PC-3 (cell line): ENCODE results near the gene KIF7. TPM values are rescaled to one million over a fixed set of nuclear protein-coding genes. Genes with fewer than 3 reads are reported as not detected.
"Not testable (repeated sequence)": the region's sequence is repeated elsewhere in the genome, so short reads cannot be mapped to it uniquely, and the experiment has no call there.

Source experiments
- ATAC-seq: fragments of 200-7000 bp; cut with Tn5 transposase; 2 replicates; pipeline ENCODE4 v1.9.1; 2020; ENCODE audit warnings: mild to moderate bottlenecking, moderate library complexity
- BruUV-seq: library from RNA; stranded (reverse); fragments of 400-500 nt; replicated peaks from 2 replicates; lab custom pipeline; 2021; lab: Mats Ljungman, UMichigan
- CTCF ChIA-PET: fragments of 300-600 bp; sonication (Branson Sonifier 250); formaldehyde crosslinking; loops from one replicate; lab custom pipeline; 2022; ENCODE audit warnings: antibody characterized with exemption; lab: Charles Lee
- POLR2A ChIA-PET: fragments of 300-600 bp; sonication (Branson Sonifier 250); formaldehyde crosslinking; loops from one replicate; lab custom pipeline; 2022; ENCODE audit warnings: antibody characterized with exemption; ENCODE audit not compliant: unreplicated experiment; lab: Charles Lee
- DNase-seq: peaks from one replicate; pipeline ENCODE4 v3.0.0-alpha.2; 2015
- H2AFZ ChIP-seq: fragments of 300-600 bp; sonication (generic); 2 replicates; pipeline ENCODE4 v1.6.0; 2016; ENCODE audit warnings: antibody characterized with exemption, low read length
- H3F3A ChIP-seq: fragments of 300-600 bp; sonication (generic); one replicate; pipeline ENCODE4 v1.6.0; 2017; ENCODE audit warnings: antibody characterized with exemption, low read length, control low read depth, mild to moderate bottlenecking; ENCODE audit not compliant: unreplicated experiment
- H3K27ac ChIP-seq: fragments of 300-600 bp; sonication (generic); 2 replicates; pipeline ENCODE4 v1.5.1; 2016; ENCODE audit warnings: mild to moderate bottlenecking, low read length
- H3K27me3 ChIP-seq: fragments of 300-600 bp; sonication (generic); 2 replicates; pipeline ENCODE4 v1.6.1; 2016; ENCODE audit warnings: low read length, mixed read lengths
- H3K36me3 ChIP-seq: fragments of 300-600 bp; sonication (generic); 2 replicates; pipeline ENCODE4 v1.6.1; 2016; ENCODE audit warnings: low read depth, mixed run types, low read length, mixed read lengths
- H3K4me1 ChIP-seq: fragments of 300-600 bp; sonication (generic); 2 replicates; pipeline ENCODE4 v1.5.1; 2016; ENCODE audit warnings: low read length; ENCODE audit not compliant: insufficient read depth
- H3K4me2 ChIP-seq: fragments of 300-600 bp; sonication (generic); 2 replicates; pipeline ENCODE4 v1.6.0; 2016; ENCODE audit warnings: low read length
- H3K4me3 ChIP-seq: fragments of 300-600 bp; sonication (generic); 2 replicates; pipeline ENCODE4 v1.5.1; 2016; ENCODE audit warnings: mild to moderate bottlenecking, low read length, mixed read lengths
- H3K79me2 ChIP-seq: fragments of 300-600 bp; sonication (generic); 2 replicates; pipeline ENCODE4 v1.6.1; 2017; ENCODE audit warnings: low read length, mixed read lengths
- H3K9ac ChIP-seq: fragments of 300-600 bp; sonication (generic); 2 replicates; pipeline ENCODE4 v1.6.0; 2016; ENCODE audit warnings: mild to moderate bottlenecking, low read length
- H3K9me2 ChIP-seq: fragments of 300-600 bp; sonication (generic); replicated peaks from 2 replicates; pipeline ENCODE4 v1.6.1; 2016; ENCODE audit warnings: mixed run types, low read length, mixed read lengths
- H3K9me3 ChIP-seq: fragments of 300-600 bp; sonication (generic); 2 replicates; pipeline ENCODE4 v1.6.1; 2016; ENCODE audit warnings: low read length, mixed read lengths
- H4K20me1 ChIP-seq: fragments of 300-600 bp; sonication (generic); 2 replicates; pipeline ENCODE4 v1.6.1; 2016; ENCODE audit warnings: low read length, mixed read lengths
- EZH2 ChIP-seq: fragments of 300-600 bp; sonication (generic); IDR thresholded peaks from one replicate; pipeline ENCODE4 v1.6.1; 2017; ENCODE audit warnings: antibody characterized with exemption, mild to moderate bottlenecking, low read length; ENCODE audit not compliant: unreplicated experiment
- EZH2phosphoT487 ChIP-seq: fragments of 300-600 bp; sonication (generic); IDR thresholded peaks from 2 replicates; pipeline ENCODE4 v1.6.1; 2018; ENCODE audit warnings: mild to moderate bottlenecking, antibody characterized with exemption, low read length, borderline replicate concordance
- intact Hi-C: fragments of 100-400 bp; cut with micrococcal nuclease; formaldehyde crosslinking; loops from 2 replicates; pipeline ENCODE4 v1.9.0; 2023
- total RNA-seq: library from RNA; depleted of rRNA; stranded (reverse); fragments of >200 nt; gene quantifications from 2 replicates; pipeline ENCODE4 v1.2.3, GENCODE V29; 2014
- TF ChIP-seq, protein P1 (sequence below): fragments of 300-600 bp; sonication (generic); conservative IDR thresholded peaks from 2 replicates; pipeline ENCODE4 v1.5.1; 2017; ENCODE audit warnings: antibody characterized with exemption, low read depth, mild to moderate bottlenecking, low read length

Gene KIF7
- total RNA-seq, 1 experiment from 2014 or later, result 18.8 TPM

DNA sequence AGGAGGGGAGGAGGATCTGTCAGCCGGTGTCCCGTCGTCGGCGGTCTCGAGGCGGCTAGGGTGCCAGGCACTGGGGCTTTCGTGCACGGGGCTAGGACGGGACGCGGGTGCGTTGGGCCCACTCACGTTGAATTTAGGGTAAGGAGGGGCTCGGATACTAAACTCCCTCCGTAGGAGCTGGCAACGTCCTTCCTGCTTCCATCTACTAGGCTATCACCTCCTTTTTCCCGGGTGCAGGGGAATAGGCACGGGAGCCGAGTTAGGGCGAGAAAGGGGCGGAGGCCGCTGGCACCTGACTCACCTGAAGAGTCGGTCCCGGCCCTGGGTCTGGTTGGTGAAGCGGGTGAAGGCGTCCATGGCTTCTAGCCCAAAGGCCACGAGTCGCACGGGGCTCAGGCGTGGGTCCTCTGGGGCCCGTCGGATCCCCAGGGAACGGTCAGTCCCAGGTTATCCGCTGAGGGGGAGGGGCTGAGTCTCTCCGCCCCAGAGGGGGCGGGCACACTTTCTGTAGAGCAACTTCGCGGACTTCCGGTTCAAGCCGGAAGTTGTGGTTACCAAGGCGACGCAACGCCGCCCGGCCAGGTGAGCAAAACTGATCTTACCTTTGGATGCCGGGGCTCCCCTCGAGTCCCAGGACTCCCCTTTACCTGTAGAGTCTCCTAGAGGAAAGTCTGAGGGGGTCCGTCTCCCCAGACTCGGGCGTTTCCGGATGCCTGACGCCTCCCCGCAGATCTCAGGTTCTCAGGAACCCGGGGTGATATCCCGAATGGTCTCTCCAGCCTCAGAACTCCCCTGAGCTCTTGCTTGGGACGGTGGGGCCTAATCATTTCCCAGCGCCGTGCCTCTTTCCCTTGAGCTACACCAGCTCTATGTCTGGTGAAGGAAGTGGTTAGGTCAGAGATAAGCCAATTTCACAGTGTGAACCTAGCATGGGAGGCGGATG lies 35.3 kb upstream of the KIF7 start, which contains the start of the genes PEX11A and WDR93:
TSS of gene PEX11A (minus strand) at position 479 of the 943 bp plus-strand sequence. CDS start at position 357, 122 bp downstream.
TSS of gene WDR93 (plus strand) at position 536 of the 943 bp plus-strand sequence. CDS start 10,936 bp downstream, outside the sequence.
- intact Hi-C loops, result no loop called here
- no peaks in the 10 kb centered on the region for H4K20me1 ChIP-seq
- H3K36me3 ChIP-seq, result no peaks in the 10 kb centered on the region
- peak; percentile 94 for ATAC-seq
- TF ChIP-seq, protein P1, sequence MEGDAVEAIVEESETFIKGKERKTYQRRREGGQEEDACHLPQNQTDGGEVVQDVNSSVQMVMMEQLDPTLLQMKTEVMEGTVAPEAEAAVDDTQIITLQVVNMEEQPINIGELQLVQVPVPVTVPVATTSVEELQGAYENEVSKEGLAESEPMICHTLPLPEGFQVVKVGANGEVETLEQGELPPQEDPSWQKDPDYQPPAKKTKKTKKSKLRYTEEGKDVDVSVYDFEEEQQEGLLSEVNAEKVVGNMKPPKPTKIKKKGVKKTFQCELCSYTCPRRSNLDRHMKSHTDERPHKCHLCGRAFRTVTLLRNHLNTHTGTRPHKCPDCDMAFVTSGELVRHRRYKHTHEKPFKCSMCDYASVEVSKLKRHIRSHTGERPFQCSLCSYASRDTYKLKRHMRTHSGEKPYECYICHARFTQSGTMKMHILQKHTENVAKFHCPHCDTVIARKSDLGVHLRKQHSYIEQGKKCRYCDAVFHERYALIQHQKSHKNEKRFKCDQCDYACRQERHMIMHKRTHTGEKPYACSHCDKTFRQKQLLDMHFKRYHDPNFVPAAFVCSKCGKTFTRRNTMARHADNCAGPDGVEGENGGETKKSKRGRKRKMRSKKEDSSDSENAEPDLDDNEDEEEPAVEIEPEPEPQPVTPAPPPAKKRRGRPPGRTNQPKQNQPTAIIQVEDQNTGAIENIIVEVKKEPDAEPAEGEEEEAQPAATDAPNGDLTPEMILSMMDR, result no peak
- TF ChIP-seq EZH2phosphoT487 (no peak), EZH2 (no peak)
- BruUV-seq, result TSS peak; percentile 83
- H3K9ac ChIP-seq, result peak within 1 kb of the TSS; percentile 70
- CTCF ChIA-PET, result interaction anchor here (0.6 kb wide), 1 partner anchor 222 kb away, joined by 3 read pairs; the partner anchor contains the start of gene ARPIN
- peak within 1 kb of the TSS; percentile 91 for H3K4me2 ChIP-seq
- H3K9me3 ChIP-seq, result no peaks in the 10 kb centered on the region
- no peaks in the 10 kb centered on the region for H3K9me2 ChIP-seq
- peak within 1 kb of the TSS; percentile 94 for H3K4me3 ChIP-seq
- no peaks in the 10 kb centered on the region for H3K27me3 ChIP-seq
- POLR2A ChIA-PET, result no interaction called here
- no peak within 1 kb of the TSS for H3K27ac ChIP-seq
- H2AFZ ChIP-seq, result peak within 1 kb of the TSS; percentile 95
- peaks cover 20% of the 10 kb centered on the region for H3K79me2 ChIP-seq
- H3K4me1 ChIP-seq, result peaks cover 12% of the 10 kb centered on the region
- peak; percentile 82 for DNase-seq
- H3F3A ChIP-seq, result no peaks in the 10 kb centered on the region

DNA sequence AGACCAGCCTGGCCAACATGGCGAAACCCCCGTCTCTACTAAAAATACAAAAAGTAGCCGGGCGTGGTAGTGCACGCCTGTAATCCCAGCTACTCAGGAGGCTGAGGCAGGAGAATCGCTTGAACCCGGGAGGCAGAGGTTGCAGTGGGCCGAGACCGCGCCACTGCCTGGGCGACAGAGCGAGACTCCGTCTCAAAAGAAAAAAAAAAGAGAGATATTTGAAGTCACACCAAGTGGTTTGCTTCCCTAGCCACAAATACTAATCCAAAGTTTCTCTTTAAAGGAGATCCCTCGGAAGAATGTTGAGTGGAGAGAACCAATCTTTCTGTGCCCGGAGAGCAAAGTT lies 34.6 kb upstream of the KIF7 start:
- H3K27ac ChIP-seq, BruUV-seq, H3K36me3 ChIP-seq, H4K20me1 ChIP-seq, H3F3A ChIP-seq, H3K9me2 ChIP-seq, ATAC-seq, H3K9me3 ChIP-seq, DNase-seq, H3K27me3 ChIP-seq, POLR2A ChIA-PET: not testable (repeated sequence)
- Histone ChIP-seq H3K4me1 (peaks cover 12% of the 10 kb centered on the region), H3K9ac (peak overlapping the region; percentile 70), H2AFZ (peak overlapping the region; percentile 95), H3K79me2 (peaks cover 20% of the 10 kb centered on the region), H3K4me3 (peak overlapping the region; percentile 94), H3K4me2 (peak overlapping the region; percentile 91)
- intact Hi-C loops, result loop anchor here (2.0 kb wide), 1 partner anchor 27 kb away; no protein-coding TSS in a partner anchor
- CTCF ChIA-PET, result interaction anchor here (0.6 kb wide), 1 partner anchor 223 kb away, joined by 3 read pairs; the partner anchor contains the start of gene ARPIN

DNA sequence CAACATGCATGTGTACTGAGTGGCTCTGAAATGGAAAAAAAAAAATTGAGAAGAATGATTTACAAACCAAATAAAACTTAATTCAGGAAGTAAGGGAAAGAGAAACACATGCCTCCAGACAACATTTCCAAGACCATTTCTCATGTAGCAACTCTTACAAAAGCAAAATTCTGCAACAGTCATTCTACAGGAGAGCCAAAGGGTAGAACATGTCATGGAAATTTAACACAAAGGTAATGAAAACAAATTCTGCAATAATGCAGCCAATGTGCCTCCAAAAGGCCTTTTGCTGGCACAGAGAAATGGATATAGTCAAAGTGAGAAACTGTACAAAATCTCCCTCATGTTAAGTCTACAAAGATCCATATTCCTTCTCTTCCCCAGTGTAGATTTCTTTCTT lies 31.3 kb upstream of the KIF7 start:
- ATAC-seq (no peak), DNase-seq (no peak)
- Histone ChIP-seq H3K27ac (no peak overlapping the region), H3K79me2 (peaks cover 20% of the 10 kb centered on the region), H3K4me1 (peaks cover 16% of the 10 kb centered on the region), H3K9ac (no peak overlapping the region), H3K9me2 (no peaks in the 10 kb centered on the region), H3K36me3 (peaks cover 6% of the 10 kb centered on the region; the same call in 1 of the 2 replicates), H4K20me1 (no peaks in the 10 kb centered on the region), H3K4me3 (no peak overlapping the region), H2AFZ (no peak overlapping the region), H3F3A (no peaks in the 10 kb centered on the region), H3K27me3 (no peaks in the 10 kb centered on the region), H3K4me2 (no peak overlapping the region), H3K9me3 (no peaks in the 10 kb centered on the region)
- no TSS peak for BruUV-seq
- ChIA-PET POLR2A (no interaction called here), CTCF (no interaction called here)
- intact Hi-C loops, result no loop called here
- TF ChIP-seq EZH2phosphoT487 (no peak), EZH2 (no peak)
- TF ChIP-seq, protein P1, result no peak
